Activated CD4-positive, CD25-positive, alpha-beta regulatory T cell treated with anti-CD3 and anti-CD28 coated beads, Interleukin-2, amount 50 U/mL, for 16 hours (primary cell): ENCODE results near the gene DDA1.
"Not testable (repeated sequence)": the region's sequence is repeated elsewhere in the genome, so short reads cannot be mapped to it uniquely, and the experiment has no call there.

Source experiments
- DNase-seq: peaks from one replicate; pipeline ENCODE4 v3.0.0-alpha.2; 2020; ENCODE audit warnings: low read depth, low spot score

Gene DDA1

DNA sequence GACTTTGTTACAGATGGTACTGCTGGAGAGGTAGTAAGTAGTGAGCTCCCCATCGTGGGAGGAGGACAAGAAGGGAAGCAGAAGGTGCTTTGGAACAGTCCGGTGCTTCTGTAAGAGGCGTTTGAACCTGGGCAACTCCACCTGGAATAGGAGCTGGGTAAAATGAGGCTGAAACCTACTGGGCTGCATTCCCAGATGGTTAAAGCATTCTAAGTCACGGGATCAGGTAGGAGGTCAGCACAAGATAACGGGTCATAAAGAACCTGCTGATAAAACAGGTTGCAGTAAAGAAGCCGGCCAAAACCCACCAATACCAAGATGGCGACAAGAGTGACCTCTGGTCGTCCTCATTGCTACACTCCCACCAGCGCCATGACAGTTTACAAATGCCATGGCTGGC is 22.6 kb upstream of the DDA1 start:
- DNase-seq, result no peak

DNA sequence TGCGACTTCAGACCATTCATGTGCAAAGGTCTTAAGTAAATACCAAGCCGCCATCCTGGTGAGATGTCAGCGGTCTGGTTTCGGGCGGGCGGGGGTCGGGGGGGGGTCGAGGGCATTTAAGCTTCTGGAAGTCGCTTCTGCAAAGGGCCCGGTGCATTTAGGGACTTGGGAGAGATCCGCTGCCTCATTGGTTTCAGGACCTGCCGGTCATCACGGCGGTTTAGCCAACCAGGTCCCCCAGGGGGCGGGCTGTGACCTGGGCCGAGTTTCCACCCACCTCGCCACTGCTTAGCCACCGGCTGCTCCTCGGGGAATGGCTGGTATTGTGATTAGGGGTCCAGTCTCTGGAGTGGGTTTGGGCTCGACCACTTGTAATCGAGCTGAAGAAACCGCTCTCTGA is 19.9 kb upstream of the DDA1 start:
- DNase-seq, result no peak

DNA sequence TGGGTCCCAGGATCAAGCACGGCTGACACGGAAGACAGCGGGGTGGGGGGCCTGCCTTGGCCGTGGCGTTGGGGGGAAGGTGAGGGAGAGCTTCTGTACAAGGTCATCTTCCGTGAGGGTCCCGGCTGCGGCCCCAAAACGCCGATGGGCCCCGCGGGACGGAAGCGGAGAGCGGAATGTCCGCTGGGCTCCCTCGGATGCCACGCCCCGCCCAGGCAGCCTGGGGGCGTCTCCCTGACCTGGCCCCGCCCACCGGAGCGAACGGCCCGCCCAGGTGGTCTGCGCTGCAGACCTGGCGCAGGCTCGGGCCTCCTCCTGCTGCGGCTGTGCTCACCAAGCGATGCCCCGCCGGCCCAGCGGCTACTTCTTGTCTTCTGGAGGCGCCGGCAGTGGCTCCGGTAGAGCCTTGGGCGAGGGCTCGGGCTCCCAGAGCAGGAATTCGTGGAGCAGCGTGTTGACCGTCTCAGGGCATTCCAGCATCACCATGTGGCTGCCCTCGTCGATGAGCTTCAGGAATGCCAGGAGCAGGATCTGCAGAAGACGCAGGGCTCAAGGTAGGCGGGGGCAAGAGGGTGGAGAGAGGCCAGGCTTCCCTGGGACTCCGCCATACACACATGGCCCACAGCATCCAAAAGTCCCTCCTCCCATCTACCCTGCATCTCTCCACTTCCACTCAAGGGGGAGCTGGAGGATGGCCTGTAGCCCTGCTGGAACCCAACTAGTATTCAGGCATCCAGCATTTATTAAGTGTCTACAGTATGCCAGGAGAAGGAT is 16.9 kb upstream of the DDA1 start:
- peak; percentile 42 for DNase-seq

DNA sequence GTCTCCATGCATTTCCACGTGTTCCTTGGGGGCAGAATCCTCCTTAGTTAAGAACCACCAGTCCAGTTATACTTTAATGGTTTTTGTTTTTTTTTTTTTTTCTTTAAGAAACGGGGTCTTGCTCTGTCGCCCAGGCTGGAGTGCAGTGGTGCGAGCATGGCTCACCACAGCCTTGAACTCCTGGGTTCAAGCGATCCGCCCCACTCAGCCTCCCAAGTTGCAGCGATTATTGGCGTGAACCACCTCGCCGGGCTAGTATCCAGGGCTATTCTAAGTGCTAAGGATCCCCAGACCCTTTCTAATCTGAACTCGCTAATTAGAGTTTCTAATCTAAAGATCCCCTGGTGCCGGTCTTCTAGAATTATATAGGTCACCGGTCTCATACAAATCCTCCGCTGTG is 15.8 kb upstream of the DDA1 start:
- DNase-seq, result no peak

DNA sequence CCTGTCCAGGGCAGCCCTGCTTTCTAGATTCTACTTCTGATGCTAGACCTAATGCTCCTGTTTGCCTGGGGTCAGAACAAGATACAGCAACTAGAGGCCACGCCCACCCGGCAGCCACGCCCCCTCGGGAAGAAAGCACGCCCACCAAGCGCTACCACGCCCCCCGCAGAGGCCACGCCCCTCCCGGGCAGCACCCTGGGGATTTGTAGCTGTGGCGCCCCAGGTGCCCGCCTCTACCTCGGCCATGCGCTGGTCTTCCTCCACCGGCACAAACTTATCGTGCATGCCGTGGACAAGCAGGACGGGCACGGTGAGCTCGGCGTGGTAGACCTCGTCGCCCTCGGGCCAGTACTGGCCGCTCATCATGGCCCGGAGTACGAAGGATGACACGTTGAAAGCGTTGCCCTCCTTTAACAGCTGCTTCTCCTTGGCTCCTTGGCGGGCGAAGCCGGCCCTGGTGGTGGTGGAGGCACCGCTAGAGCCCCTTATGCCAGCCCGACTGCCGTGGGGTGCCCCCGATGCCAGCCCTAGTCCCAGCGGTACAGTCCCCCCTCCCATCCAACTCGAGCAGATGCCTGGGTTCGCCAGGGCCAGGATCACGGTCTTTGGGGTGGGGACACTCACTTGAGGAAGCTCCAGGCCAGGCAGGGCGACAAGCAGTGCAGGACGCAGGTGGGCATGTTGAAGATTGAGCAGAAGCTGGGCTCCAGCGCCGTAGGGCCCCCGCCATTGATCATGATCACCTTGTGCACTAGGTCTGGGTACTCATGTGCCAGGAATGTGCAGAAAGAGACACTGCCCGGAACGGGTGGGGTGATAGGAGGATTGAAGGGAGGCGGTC is 15.1 kb upstream of the DDA1 start:
- no peak for DNase-seq

DNA sequence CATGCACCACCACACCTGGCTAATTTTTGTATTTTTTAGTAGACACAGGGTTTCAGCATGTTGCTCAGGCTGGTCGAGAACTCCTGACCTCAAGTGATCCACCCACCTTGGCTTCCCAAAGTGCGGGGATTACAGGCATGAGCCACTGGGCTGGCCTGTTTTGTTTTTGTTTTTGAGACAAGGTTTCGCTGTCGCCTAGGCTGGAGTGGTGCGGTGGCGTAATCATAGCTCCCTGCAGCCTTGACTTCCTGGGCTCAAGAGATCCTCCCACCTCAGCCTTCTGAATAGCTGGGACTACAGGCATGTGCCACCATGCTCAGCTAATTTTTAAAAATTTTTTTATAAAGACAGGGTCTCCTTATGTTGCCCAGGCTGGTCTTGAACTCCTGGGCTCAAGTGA is 13.8 kb upstream of the DDA1 start:
- not testable (repeated sequence) for DNase-seq

DNA sequence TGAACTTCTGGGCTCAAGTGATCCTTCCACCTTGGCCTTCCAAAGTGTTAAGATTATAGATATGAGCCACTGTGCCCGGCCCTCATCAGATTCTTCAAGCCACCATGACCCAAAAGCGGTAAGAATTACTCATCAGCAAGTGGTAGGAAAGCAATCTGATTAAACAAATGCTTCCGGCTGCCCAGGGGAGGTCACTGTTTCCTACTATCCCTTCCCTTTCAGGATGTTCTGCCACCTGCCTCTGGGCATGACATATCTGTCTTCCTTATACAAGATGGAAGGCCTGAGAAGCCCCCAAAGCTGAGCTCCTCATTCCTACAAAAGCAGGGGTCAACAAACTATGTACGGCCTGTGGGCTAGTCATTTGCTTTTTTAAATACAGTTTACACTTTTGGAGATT is 13.1 kb upstream of the DDA1 start:
- no peak for DNase-seq

DNA sequence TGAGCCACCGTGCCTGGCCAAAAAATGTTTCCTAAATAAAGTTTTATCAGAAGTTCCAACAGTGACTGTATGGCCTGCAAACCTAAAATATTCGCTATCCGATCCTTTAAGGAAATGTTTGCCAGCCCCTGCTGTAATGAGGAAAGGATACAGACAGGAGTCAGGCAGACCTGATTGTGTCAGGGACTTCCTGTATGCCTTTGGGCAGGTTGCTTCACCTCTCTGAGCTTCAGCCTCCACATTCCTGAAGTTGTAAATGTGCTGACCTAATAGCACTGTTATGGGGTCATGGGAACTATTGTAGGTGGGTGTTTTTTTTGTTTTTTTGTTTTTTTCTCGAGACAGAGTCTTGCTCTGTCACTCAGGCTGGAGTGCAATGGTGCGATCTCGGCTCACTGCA is 12.4 kb upstream of the DDA1 start:
- no peak for DNase-seq

DNA sequence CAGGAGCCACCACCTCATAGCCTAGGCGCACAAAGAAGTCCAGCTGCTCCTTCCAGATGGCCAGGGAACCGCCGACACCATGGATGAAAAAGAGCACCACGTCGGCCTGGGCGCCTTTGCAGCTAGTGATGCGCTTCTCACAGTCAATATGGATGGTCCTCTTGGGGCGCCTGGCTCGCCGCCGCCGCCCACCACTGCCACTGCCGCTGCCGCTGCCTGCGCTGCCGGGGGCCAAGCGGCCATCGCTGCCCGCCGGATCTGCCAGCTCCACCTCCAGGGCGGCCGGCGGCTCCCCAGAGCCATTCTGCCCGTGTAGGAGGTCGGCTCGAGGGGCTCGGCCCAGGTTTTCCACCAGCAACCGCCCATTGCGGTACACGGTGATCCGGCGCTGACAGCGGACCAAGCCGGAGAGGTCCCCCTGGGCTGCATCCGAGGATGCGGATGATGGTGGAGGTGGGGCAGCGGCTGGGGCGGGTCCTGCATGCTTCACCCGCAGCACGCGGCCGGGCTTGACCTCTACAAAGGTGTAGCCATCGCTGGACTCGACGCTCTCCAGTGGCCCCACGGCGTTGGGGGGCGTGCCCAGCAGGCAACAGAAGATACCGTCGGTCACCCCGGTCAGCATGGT is 8.3 kb upstream of the DDA1 start:
- DNase-seq, result no peak

DNA sequence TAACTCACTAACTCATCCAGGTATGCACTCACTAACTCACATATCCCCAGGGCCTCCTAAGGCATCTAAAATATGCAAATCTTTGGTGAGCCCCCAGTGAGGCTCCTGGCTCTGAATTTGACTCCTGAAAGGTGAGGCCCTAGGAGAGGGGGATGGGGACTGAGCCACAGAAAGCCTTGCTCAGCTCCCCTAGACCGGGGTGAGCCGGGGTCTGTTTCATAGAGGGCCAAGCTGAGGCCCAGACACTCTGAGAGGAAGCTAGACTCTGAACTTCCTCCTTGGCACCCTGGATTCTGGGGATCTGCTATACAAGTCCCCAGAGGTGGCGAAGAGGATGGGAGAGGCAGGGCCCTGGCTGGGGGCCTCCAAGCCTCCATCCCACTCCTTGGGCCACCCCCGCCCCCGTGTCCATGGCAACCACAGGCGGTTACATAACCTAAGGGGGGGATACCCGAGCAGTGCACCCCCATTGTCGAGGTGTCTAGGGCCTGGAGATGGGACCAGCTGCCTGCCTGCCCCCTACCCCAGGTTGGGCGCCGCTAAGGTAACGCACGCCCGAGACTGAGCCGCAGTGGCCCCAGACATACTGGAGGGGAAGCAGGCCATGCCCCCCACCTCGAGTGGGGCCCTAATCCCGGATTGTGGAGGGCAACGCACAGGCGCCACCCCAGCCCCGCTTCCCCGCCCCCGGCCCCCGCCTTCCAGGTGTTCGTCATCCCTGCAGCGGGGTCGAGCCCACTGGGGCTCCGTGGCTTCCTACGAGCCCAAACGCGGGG is 6.8 kb upstream of the DDA1 start:
- no peak for DNase-seq

DNA sequence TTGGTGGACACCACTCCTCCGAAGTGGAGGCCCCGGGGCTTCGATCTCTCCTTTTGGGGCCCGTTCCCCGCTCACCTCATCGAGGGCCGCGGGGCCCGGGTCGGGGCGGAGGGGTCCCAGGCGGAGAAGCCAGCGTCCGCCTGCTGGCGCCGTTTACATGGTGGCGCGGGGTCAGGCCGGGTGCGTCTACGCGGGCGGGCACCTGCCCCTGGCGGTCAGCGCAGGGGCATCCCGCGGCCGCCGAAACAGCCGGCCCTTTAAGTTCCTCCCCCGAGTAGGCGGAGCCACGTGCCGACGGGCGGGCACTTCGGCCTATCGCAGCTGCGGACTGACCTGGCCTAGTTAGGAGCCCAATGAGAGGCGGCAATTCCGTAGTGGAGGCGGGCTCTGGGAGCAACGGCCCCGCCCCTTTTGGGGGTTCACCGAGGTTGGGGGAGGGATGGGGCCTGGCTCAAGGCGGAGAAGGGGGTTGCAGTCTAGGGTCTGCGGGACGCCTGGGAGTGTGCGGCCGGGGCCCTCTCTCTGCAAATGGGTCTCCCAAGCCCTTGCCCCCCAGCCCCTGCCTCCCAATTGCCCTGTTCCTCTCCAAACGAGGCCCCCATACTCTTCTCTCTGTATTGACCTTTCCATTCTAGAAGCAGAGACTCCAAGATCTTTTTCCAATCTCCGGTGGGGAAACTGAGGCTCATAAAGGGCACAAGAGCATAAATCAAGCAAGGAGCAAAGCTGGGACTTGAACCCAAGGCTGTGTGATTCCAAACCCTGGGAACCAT is 6.0 kb upstream of the DDA1 start, which contains the start of gene ABHD8:
TSS of gene ABHD8 (minus strand) at position 259 of the 773 bp plus-strand sequence. CDS start 1,809 bp downstream, outside the sequence.
- peak; percentile 81 for DNase-seq

DNA sequence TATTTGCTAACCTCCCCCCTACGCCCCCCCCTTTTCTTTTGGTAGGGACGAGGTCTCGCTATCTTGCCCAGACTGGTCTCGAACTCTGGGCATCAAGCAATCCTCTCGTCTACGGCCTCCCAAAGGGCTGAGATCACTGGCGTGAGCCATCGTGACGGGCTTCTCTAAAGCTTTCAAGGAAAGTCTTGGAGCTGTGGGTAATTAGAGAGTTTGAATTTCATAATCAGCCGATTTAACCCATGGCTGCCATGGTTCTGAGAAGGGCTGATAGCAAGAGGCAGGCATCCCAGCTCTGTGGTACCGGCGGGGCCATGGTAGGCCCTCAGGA is 5.5 kb upstream of the DDA1 start:
- no peak for DNase-seq

DNA sequence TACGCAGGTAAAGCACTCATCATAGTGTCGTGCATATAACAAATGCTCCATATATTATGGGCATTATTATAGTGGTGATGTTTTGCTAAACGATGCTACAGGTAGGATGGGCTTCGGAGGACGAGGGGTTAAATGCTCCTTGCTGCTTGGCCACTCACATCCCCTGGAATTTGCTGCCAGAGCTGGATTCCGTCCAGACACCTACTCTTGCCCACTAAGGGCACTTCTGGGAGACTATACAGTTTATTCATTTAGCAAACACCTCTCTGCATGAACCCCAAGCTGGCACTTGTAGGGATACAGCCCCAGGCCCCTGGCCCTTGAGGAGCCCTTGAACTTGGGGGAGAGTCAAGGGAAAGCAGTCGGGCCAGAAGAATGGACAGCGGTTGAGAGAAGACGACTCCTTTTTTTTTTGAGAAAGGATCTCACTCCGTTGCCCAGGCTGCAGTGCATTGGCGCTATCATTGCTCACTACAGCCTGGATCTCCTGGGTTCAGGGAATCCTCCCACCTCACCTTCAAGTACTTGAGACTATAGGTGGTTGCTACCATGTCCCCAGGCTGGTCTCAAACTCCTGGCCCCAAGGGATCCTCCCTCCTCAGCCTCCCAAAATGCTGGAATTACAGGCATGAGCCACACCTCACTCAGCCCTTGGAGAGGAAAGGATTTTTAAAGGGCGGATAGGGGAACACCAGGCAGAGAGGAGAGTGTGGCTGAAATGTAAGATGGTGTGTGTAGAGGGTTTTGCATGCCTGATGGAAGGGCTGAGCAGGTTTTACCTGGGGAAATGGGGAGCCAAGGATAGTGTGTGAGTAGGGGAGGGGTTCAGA is 4.8 kb upstream of the DDA1 start:
- DNase-seq, result no peak

DNA sequence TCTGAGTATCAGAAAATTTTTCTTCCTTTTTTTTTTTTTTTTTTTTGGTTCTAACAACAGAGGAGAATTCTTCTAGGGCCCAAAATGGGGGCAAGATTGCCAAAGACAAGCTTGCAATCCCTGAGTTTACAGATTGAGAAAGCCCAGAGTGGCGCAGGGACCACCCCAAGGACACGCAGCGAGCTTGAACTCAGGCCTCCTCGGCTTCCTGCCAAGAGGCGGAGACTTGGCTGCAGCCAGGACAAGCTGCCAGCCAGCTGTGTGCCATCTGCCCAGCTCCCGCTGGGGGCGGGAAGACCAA is 4.2 kb upstream of the DDA1 start:
- no peak for DNase-seq

DNA sequence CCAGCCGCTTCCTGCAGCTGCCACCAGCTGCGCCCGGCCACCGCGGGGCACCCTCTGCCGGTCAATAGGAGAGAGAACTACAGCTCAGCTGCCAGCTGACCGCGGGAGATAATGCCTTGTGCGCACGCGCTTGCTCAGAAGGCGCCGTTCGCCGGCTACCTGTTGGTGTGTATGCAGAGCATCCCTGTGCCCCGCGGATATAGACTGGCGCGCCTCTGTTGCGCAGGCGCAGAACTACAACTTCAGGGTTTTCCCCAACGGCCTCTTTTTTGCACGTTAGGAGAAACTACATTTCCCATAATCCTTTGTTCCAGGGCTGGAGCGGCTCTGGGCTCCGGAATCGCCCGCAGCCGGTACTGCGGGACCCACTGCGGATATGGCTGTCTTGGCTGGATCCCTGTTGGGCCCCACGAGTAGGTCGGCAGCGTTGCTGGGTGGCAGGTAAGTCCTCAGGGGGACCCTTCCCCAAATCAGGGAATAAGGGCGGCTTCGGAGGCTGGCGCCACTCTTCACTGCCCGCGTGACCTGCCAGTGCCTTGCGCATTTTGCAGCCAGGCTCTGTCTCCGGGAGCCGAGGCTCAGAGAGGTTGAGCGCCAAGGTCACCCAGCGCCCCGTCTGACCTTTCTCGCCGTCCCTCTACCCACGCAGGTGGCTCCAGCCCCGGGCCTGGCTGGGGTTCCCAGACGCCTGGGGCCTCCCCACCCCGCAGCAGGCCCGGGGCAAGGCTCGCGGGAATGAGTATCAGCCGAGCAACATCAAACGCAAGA is 3.7 kb upstream of the DDA1 start, which contains the start of gene MRPL34:
TSS of gene MRPL34 (plus strand) at position 356 of the 768 bp plus-strand sequence. CDS start at position 377, 21 bp downstream.
- peak; percentile 90 for DNase-seq

DNA sequence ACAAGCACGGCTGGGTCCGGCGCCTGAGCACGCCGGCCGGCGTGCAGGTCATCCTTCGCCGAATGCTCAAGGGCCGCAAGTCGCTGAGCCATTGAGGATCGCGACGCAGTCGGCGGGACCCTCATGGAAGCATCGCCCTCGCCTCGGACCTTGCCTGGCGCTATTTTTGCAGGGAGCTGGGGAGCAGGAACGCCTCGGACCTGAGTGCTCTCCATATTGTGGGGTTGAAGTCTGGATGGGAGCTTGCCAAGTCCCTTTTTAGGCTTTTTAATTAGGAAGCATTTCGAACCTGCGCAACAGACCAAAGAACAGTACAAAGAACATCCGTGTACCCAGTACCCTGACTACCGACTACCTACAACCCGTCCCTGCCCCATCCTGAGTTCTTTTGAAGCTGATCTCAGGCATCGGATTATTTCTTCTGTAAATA is 3.1 kb upstream of the DDA1 start:
- no peak for DNase-seq

DNA sequence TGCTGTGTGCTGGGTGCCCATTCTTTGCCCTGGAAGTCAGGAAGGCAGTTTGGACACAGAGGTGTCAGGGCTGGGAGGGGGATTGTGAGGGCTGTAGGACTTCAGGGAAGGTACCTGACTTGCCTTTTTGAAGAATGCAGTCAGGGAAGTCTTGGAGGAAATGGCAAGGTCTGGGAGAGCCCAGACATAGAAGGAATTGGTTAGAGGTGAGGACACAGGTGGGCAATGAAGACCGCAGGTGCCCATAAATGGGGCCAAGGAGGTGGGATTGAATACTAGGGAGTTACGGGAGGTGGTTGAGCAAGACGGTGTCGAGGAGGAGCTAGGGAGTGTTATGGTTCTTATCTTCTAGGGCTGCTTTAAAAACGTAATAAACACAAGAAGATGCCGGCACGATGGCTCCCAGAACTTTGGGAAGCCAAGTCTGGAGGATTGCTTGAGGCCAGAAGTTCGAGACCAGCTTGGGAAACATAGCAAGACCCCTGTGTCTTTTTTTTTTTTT is 1.4 kb upstream of the DDA1 start:
- DNase-seq, result no peak

DNA sequence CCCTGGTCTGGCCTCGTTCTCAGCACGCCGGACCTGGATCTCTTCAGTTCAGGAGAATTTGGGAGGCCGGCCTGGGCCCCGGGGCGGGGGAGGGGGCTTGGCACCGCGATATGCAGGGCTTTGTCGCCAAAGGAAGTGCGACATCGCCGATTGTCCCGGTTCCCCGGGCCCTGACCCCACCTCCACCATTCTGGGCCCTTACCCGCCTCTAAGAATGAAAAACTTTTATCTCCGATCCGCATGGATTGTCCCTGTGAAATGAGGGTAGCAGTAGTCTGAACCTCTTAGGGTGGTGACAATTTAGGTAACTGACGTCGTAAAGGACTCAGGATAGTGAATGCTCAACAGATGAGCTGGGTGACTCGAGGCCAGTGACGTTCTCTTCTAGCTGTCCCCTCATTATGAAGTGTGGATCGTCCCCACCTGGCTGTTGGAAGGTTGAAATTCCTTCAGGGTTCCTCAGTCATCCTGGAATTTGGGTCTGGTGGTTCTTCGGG is 650 bp downstream of the DDA1 start:
- DNase-seq, result no peak
